ENCODE measurements around the gene BCAR3.

DNA sequence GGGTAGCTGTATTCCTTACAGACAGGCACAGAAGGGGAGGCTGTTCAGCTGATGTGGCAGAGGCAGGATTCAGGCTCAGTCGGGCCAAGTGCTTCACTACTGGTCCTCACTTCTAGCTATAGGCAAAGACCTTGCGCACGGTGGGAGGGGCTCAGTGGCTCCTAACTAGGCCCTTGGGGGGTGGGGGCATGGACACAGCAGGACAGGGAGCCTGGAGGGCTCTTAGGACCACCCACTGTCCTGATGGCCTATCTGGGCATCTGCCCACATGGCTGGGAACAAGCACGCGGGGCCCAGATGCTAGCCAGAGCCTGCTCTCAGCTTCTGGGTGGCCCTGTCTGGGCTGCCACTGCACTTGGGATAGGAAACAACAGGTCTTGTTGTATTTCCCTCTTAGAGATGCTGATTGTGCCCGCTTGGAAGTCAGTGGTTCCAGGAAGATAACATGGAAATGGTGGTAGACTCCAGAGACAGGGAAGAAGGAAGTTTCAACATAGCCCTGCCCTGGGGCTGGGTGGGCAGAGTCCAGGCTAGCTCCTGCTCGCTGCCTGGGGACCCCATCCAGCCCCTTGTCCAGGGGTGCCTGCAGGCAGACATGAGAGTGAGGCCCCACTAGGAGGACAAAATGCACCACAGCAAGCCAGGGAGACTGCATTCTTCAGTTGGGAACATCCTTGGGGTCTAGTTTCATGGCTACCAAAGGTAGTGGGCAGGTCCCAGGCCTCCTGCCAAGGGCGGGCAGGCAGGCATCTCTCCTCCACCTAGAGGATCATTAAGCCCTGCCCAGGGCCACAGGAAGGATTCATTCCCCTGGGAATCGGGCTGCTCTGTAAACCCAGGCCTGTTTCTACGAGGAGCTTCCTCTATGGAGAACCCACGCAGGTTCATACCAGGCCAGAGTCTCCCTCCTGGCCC lies 102.5 kb downstream of the BCAR3 start:
- no peak for TF ChIP-seq EZH2phosphoT487 (IDR thresholded peaks at IDR 0.05; ENCODE audit: low read depth, severe bottlenecking, unreplicated experiment)
- TF ChIP-seq, protein P1, sequence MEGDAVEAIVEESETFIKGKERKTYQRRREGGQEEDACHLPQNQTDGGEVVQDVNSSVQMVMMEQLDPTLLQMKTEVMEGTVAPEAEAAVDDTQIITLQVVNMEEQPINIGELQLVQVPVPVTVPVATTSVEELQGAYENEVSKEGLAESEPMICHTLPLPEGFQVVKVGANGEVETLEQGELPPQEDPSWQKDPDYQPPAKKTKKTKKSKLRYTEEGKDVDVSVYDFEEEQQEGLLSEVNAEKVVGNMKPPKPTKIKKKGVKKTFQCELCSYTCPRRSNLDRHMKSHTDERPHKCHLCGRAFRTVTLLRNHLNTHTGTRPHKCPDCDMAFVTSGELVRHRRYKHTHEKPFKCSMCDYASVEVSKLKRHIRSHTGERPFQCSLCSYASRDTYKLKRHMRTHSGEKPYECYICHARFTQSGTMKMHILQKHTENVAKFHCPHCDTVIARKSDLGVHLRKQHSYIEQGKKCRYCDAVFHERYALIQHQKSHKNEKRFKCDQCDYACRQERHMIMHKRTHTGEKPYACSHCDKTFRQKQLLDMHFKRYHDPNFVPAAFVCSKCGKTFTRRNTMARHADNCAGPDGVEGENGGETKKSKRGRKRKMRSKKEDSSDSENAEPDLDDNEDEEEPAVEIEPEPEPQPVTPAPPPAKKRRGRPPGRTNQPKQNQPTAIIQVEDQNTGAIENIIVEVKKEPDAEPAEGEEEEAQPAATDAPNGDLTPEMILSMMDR (IDR thresholded peaks at IDR 0.05; ENCODE audit: poor library complexity), result no peak
